ENCODE results near the gene TMEM8B. TPM values are rescaled to one million over a fixed set of nuclear protein-coding genes. Genes with fewer than 3 reads are reported as not detected.
A peak's percentile ranks its signal among the peaks of the same experiment; 100 is the strongest.

The TMEM8B gene
- total RNA-seq, 1 experiment from 2014 or later, result 7.2 TPM

- Histone ChIP-seq H3K27ac (ENCODE audit: low read depth, low read length) (peak overlapping the region; percentile 43; the same call in 1 of the 2 replicates), H2AFZ (ENCODE audit: low read depth, low read length, poor library complexity, severe bottlenecking) (peak overlapping the region; percentile 51)
- intact Hi-C loops (cut with micrococcal nuclease), result loop anchor here (2.0 kb wide), 1 partner anchor 70 kb away; no protein-coding TSS in a partner anchor
Measured at GRCh38 chr9:35905051-35905781, 76.2 kb downstream of the TMEM8B start.

More at GRCh38 chr9:35905051-35905781, 76.2 kb downstream of the TMEM8B start:
- no peaks in the 10 kb centered on the region for H3K9me3 ChIP-seq (ENCODE audit: control insufficient read depth in 1 of 2, insufficient read depth in 1 of 2, low read depth in 1 of 2, low read length in 2 of 2)
- no peaks in the 10 kb centered on the region for H4K20me1 ChIP-seq (ENCODE audit: insufficient read depth)
- CTCF ChIA-PET, result interaction anchor here (1.2 to 1.9 kb wide), 3 partner anchors 23 to 235 kb away, joined by 3 to 13 read pairs (median 4); no protein-coding TSS in a partner anchor
- RAD21 ChIA-PET (ENCODE audit: low non-redundant PET in 1 of 2, low total read pairs in 2 of 2, uncharacterized antibody in 2 of 2, unreplicated experiment in 2 of 2), result no interaction called here
- no peaks in the 10 kb centered on the region for H3K36me3 ChIP-seq (ENCODE audit: control insufficient read depth in 1 of 2, insufficient read depth in 2 of 2, low read length in 2 of 2)
- H3K9ac ChIP-seq (ENCODE audit: low read length), result no peak overlapping the region
- DNase-seq (ENCODE audit: low read depth, low spot score) (no peak), ATAC-seq (peak; percentile 15)
- TF ChIP-seq JUND (IDR thresholded peaks at IDR 0.05), result no peak
- no peak for TF ChIP-seq YY1 (IDR thresholded peaks at IDR 0.05; ENCODE audit: extremely low read depth, insufficient replicate concordance, low read depth, low read length)
- TF ChIP-seq MAX (IDR thresholded peaks at IDR 0.05), result no peak
- no peak for TF ChIP-seq EGR1 (IDR thresholded peaks at IDR 0.05; ENCODE audit: low read depth)
- no peak for TF ChIP-seq SP1 (IDR thresholded peaks at IDR 0.05; ENCODE audit: low read depth)
- no peak for TF ChIP-seq ATF3 (IDR thresholded peaks at IDR 0.05)
- TF ChIP-seq SRF (IDR thresholded peaks at IDR 0.05; ENCODE audit: low read depth), result no peak
- TF ChIP-seq RAD21 (IDR thresholded peaks at IDR 0.05; ENCODE audit: low read depth), result no peak
- TF ChIP-seq CBX3 (IDR thresholded peaks at IDR 0.05; ENCODE audit: low read depth), result no peak
- TF ChIP-seq TCF7L2 (IDR thresholded peaks at IDR 0.05; ENCODE audit: borderline replicate concordance, extremely low read depth, insufficient read depth, insufficient read length), result no peak
- no peak for TF ChIP-seq REST (IDR thresholded peaks at IDR 0.05; ENCODE audit: low read depth)
- no peak for TF ChIP-seq EZH2phosphoT487 (IDR thresholded peaks at IDR 0.05; ENCODE audit: borderline replicate concordance)
- no peak for TF ChIP-seq POLR2AphosphoS5 (IDR thresholded peaks at IDR 0.05; ENCODE audit: low read depth, low read length)
- H3K27me3 ChIP-seq (ENCODE audit: insufficient read depth, low read length), result no peaks in the 10 kb centered on the region
- peaks cover 46 to 66% of the 10 kb centered on the region in 2 experiments for H3K4me1 ChIP-seq (ENCODE audit: control insufficient read depth in 1 of 2, insufficient read depth in 2 of 2, low read length in 2 of 2)
- no peaks in the 10 kb centered on the region for H3K79me2 ChIP-seq (ENCODE audit: insufficient read depth, low read length)
- H3K4me3 ChIP-seq (replicated peaks in 1 of 2; ENCODE audit: low read depth in 1 of 2, low read length in 2 of 2), result peak overlapping the region in 1 of 2 experiments; percentile 39; a peak in 2 of 4 replicates
- no peaks in the 10 kb centered on the region for H3K9me2 ChIP-seq (ENCODE audit: insufficient read depth)
- peak overlapping the region; percentile 78 for H3K4me2 ChIP-seq (ENCODE audit: low read length)
- POLR2A ChIA-PET, result no interaction called here
- no TSS peak for BruUV-seq (replicated peaks)
